K562 (cell line): Measurements from ENCODE around the gene PARD6A. TPM values are rescaled to one million over a fixed set of nuclear protein-coding genes. Genes with fewer than 3 reads are reported as not detected.
A peak's percentile ranks its signal among the peaks of the same experiment; 100 is the strongest.

Experiments
- BRCA1 ChIP-seq, 2 experiments: fragments of 450-650 bp in 1 of 2; sonication (generic) in 1 of 2; formaldehyde crosslinking in 1 of 2; IDR thresholded peaks; 2 replicates each; pipeline versions ENCODE4 v1.5.0 to v1.6.1; 2017 to 2020; ENCODE audit warnings: mild to moderate bottlenecking in 1 of 2, missing genetic modification reagents in 1 of 2
- CEBPB ChIP-seq: fragments of 450-650 bp; IDR thresholded peaks from 2 replicates; pipeline ENCODE4 v1.6.1; 2016; ENCODE audit warnings: missing genetic modification characterization, missing compliant biosample characterization
- E2F5 ChIP-seq: sonication (generic); formaldehyde crosslinking; IDR thresholded peaks from 2 replicates; pipeline ENCODE4 v1.8.0; 2022; ENCODE audit warnings: mild to moderate bottlenecking, missing genetic modification reagents
- FOXJ3 ChIP-seq: sonication (generic); formaldehyde crosslinking; IDR thresholded peaks from 2 replicates; pipeline ENCODE4 v1.4.0; 2020; ENCODE audit warnings: mild to moderate bottlenecking, missing genetic modification reagents
- KDM4B ChIP-seq, 2 experiments: fragments of 450-650 bp in 1 of 2; sonication (generic) in 1 of 2; IDR thresholded peaks; 2 replicates each; pipeline ENCODE4 v1.6.1; 2016 to 2017; ENCODE audit warnings: borderline replicate concordance in 2 of 2, antibody characterized with exemption in 1 of 2, low read depth in 1 of 2, mild to moderate bottlenecking in 1 of 2
- PHF20 ChIP-seq: fragments of 450-650 bp; IDR thresholded peaks from 2 replicates; pipeline ENCODE4 v1.6.1; 2018; ENCODE audit not compliant: partially characterized antibody
- STAT5B ChIP-seq: fragments of 250-450 bp; sonication (Bioruptor Pico); IDR thresholded peaks from 2 replicates; pipeline ENCODE4 v1.8.0; 2021; ENCODE audit warnings: mild to moderate bottlenecking, inconsistent platforms
- ZNF695 ChIP-seq: fragments of 450-650 bp; formaldehyde crosslinking; IDR thresholded peaks from 2 replicates; pipeline ENCODE4 v1.4.0; 2020; ENCODE audit warnings: mild to moderate bottlenecking, moderate library complexity
- polyA plus RNA-seq, 8 experiments: library from polyadenylated mRNA; depleted of rRNA in 4 of 8; stranded (reverse) in 5 of 8; unstranded in 3 of 8; fragments of >200 nt; fragmentation: Nextera tagmentation in 2 of 8; fragmentation: Illumina TruSeq in 1 of 8; extraction: Ambion mirVana in 2 of 8; extraction: Trizol in 1 of 8; gene quantifications; 2 replicates each; pipeline versions ENCODE4 v1.2.1 to v1.2.3, GENCODE V29; 2011 to 2014; ENCODE audit warnings: inconsistent platforms in 1 of 8, missing spikeins in 1 of 8
- total RNA-seq, 7 experiments: library from RNA; depleted of rRNA in 6 of 7; stranded (reverse); fragments of >200 nt in 6 of 7; fragmentation: Illumina TruSeq in 2 of 7; extraction: Trizol in 2 of 7; gene quantifications; 2 replicates each; pipeline versions ENCODE4 v1.2.1 to v1.2.3, GENCODE V29; 2011 to 2021; ENCODE audit warnings: low replicate concordance in 1 of 7
- TF ChIP-seq, protein P1 (sequence below): fragments of 450-650 bp; formaldehyde crosslinking; IDR thresholded peaks from 2 replicates; pipeline ENCODE4 v1.4.0; 2022; ENCODE audit warnings: mild to moderate bottlenecking, moderate library complexity
- TF ChIP-seq, protein P2 (sequence below): IDR thresholded peaks from 2 replicates; pipeline ENCODE4 v1.6.1; 2012; ENCODE audit warnings: low read depth, low read length, improper control_type of control experiment, borderline replicate concordance
- TF ChIP-seq, protein P3 (sequence below): sonication (generic); formaldehyde crosslinking; IDR thresholded peaks from 2 replicates; pipeline ENCODE4 v1.8.1; 2023; ENCODE audit warnings: missing genetic modification reagents, mild to moderate bottlenecking, borderline replicate concordance
- TF ChIP-seq, protein P4 (sequence below): sonication (generic); formaldehyde crosslinking; IDR thresholded peaks from 2 replicates; pipeline ENCODE4 v1.8.1; 2023; ENCODE audit warnings: mild to moderate bottlenecking, missing genetic modification reagents
- TF ChIP-seq, protein P5 (sequence below): fragments of 250-450 bp; sonication (Bioruptor Pico); IDR thresholded peaks from 2 replicates; pipeline ENCODE4 v1.9.0; 2021; ENCODE audit warnings: mild to moderate bottlenecking, inconsistent platforms

Gene PARD6A
- total and polyA plus RNA-seq, 9 of the 15 experiments (the other 6 are each of a cell fraction or from before 2014, with no cell fraction given), result 0.04 to 2.0 (median 0.44) TPM

GRCh38 chr16:67660564-67661028, at the start of gene PARD6A (continued):
- TF ChIP-seq, protein P1, sequence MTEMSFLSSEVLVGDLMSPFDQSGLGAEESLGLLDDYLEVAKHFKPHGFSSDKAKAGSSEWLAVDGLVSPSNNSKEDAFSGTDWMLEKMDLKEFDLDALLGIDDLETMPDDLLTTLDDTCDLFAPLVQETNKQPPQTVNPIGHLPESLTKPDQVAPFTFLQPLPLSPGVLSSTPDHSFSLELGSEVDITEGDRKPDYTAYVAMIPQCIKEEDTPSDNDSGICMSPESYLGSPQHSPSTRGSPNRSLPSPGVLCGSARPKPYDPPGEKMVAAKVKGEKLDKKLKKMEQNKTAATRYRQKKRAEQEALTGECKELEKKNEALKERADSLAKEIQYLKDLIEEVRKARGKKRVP (CRISPR knock-in tag), result peak; percentile 75; the same call in 1 of the 2 replicates
- TF ChIP-seq PHF20 (no peak), E2F5 (CRISPR knock-in tag) (no peak), KDM4B (IDR thresholded peaks at IDR 0.05; ENCODE audit: borderline replicate concordance in 2 of 2, low read depth in 1 of 2) (no peak), ZNF695 (CRISPR knock-in tag) (no peak), CEBPB (tag) (peak; percentile 98), FOXJ3 (CRISPR knock-in tag) (no peak), BRCA1 (IDR thresholded peaks at IDR 0.05) (no peak), BRCA1 (CRISPR knock-in tag; IDR thresholded peaks at IDR 0.05) (no peak), STAT5B (CRISPR knock-in tag) (no peak)
- TF ChIP-seq, protein P2, sequence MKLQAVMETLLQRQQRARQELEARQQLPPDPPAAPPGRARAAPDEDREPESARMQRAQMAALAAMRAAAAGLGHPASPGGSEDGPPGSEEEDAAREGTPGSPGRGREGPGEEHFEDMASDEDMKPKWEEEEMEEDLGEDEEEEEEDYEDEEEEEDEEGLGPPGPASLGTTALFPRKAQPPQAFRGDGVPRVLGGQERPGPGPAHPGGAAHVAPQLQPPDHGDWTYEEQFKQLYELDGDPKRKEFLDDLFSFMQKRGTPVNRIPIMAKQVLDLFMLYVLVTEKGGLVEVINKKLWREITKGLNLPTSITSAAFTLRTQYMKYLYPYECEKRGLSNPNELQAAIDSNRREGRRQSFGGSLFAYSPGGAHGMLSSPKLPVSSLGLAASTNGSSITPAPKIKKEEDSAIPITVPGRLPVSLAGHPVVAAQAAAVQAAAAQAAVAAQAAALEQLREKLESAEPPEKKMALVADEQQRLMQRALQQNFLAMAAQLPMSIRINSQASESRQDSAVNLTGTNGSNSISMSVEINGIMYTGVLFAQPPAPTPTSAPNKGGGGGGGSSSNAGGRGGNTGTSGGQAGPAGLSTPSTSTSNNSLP, result no peak
- TF ChIP-seq, protein P3, sequence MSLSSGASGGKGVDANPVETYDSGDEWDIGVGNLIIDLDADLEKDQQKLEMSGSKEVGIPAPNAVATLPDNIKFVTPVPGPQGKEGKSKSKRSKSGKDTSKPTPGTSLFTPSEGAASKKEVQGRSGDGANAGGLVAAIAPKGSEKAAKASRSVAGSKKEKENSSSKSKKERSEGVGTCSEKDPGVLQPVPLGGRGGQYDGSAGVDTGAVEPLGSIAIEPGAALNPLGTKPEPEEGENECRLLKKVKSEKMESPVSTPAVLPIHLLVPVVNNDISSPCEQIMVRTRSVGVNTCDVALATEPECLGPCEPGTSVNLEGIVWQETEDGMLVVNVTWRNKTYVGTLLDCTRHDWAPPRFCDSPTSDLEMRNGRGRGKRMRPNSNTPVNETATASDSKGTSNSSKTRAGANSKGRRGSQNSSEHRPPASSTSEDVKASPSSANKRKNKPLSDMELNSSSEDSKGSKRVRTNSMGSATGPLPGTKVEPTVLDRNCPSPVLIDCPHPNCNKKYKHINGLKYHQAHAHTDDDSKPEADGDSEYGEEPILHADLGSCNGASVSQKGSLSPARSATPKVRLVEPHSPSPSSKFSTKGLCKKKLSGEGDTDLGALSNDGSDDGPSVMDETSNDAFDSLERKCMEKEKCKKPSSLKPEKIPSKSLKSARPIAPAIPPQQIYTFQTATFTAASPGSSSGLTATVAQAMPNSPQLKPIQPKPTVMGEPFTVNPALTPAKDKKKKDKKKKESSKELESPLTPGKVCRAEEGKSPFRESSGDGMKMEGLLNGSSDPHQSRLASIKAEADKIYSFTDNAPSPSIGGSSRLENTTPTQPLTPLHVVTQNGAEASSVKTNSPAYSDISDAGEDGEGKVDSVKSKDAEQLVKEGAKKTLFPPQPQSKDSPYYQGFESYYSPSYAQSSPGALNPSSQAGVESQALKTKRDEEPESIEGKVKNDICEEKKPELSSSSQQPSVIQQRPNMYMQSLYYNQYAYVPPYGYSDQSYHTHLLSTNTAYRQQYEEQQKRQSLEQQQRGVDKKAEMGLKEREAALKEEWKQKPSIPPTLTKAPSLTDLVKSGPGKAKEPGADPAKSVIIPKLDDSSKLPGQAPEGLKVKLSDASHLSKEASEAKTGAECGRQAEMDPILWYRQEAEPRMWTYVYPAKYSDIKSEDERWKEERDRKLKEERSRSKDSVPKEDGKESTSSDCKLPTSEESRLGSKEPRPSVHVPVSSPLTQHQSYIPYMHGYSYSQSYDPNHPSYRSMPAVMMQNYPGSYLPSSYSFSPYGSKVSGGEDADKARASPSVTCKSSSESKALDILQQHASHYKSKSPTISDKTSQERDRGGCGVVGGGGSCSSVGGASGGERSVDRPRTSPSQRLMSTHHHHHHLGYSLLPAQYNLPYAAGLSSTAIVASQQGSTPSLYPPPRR (CRISPR knock-in tag), result no peak
- TF ChIP-seq, protein P4, sequence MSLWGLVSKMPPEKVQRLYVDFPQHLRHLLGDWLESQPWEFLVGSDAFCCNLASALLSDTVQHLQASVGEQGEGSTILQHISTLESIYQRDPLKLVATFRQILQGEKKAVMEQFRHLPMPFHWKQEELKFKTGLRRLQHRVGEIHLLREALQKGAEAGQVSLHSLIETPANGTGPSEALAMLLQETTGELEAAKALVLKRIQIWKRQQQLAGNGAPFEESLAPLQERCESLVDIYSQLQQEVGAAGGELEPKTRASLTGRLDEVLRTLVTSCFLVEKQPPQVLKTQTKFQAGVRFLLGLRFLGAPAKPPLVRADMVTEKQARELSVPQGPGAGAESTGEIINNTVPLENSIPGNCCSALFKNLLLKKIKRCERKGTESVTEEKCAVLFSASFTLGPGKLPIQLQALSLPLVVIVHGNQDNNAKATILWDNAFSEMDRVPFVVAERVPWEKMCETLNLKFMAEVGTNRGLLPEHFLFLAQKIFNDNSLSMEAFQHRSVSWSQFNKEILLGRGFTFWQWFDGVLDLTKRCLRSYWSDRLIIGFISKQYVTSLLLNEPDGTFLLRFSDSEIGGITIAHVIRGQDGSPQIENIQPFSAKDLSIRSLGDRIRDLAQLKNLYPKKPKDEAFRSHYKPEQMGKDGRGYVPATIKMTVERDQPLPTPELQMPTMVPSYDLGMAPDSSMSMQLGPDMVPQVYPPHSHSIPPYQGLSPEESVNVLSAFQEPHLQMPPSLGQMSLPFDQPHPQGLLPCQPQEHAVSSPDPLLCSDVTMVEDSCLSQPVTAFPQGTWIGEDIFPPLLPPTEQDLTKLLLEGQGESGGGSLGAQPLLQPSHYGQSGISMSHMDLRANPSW (CRISPR knock-in tag), result 0 out of 2 replicates have a peak, but pooled peaks have one; percentile 76
- TF ChIP-seq, protein P5, sequence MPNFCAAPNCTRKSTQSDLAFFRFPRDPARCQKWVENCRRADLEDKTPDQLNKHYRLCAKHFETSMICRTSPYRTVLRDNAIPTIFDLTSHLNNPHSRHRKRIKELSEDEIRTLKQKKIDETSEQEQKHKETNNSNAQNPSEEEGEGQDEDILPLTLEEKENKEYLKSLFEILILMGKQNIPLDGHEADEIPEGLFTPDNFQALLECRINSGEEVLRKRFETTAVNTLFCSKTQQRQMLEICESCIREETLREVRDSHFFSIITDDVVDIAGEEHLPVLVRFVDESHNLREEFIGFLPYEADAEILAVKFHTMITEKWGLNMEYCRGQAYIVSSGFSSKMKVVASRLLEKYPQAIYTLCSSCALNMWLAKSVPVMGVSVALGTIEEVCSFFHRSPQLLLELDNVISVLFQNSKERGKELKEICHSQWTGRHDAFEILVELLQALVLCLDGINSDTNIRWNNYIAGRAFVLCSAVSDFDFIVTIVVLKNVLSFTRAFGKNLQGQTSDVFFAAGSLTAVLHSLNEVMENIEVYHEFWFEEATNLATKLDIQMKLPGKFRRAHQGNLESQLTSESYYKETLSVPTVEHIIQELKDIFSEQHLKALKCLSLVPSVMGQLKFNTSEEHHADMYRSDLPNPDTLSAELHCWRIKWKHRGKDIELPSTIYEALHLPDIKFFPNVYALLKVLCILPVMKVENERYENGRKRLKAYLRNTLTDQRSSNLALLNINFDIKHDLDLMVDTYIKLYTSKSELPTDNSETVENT, result no peak
